H9 (cell line): ENCODE measurements around the gene DOCK10. TPM values are rescaled to one million over a fixed set of nuclear protein-coding genes. Genes with fewer than 3 reads are reported as not detected.

Source experiments
- DNase-seq: peaks from one replicate; pipeline ENCODE4 v3.0.0-alpha.2; 2017
- H2AFZ ChIP-seq: one replicate; pipeline ENCODE4 v1.6.1; 2013; ENCODE audit warnings: mild to moderate bottlenecking, low read length, control low read depth, moderate library complexity
- H2AK5ac ChIP-seq: 2 replicates; pipeline ENCODE4 v1.6.1; 2013; ENCODE audit warnings: low read length, control low read depth, mixed read lengths; ENCODE audit not compliant: insufficient read length
- H2BK120ac ChIP-seq: one replicate; pipeline ENCODE4 v1.6.1; 2013; ENCODE audit warnings: low read depth, mild to moderate bottlenecking, low read length, control low read depth, inconsistent platforms; ENCODE audit not compliant: poor library complexity, severe bottlenecking
- H2BK12ac ChIP-seq: 2 replicates; pipeline ENCODE4 v1.6.1; 2013; ENCODE audit warnings: low read length, control low read depth, mixed read lengths, low read depth; ENCODE audit not compliant: insufficient read length
- H2BK15ac ChIP-seq: 2 replicates; pipeline ENCODE4 v1.6.1; 2013; ENCODE audit warnings: low read depth, low read length, control low read depth
- H2BK20ac ChIP-seq: one replicate; pipeline ENCODE4 v1.6.1; 2013; ENCODE audit warnings: low read depth, mild to moderate bottlenecking, low read length, control low read depth, inconsistent platforms; ENCODE audit not compliant: poor library complexity, severe bottlenecking
- H2BK5ac ChIP-seq: 2 replicates; pipeline ENCODE4 v1.6.1; 2013; ENCODE audit warnings: low read length, control low read depth, mixed read lengths; ENCODE audit not compliant: insufficient read length
- H3K14ac ChIP-seq: 2 replicates; pipeline ENCODE4 v1.6.1; 2013; ENCODE audit warnings: low read length, control low read depth; ENCODE audit not compliant: insufficient read depth
- H3K18ac ChIP-seq: 2 replicates; pipeline ENCODE4 v1.6.1; 2013; ENCODE audit warnings: low read depth, mild to moderate bottlenecking, mixed read lengths, low read length, control low read depth; ENCODE audit not compliant: insufficient read length
- H3K23ac ChIP-seq: 2 replicates; pipeline ENCODE4 v1.6.1; 2013; ENCODE audit warnings: low read length, control low read depth, mixed read lengths, low read depth; ENCODE audit not compliant: insufficient read length
- H3K23me2 ChIP-seq: 2 replicates; pipeline ENCODE4 v1.6.1; 2013; ENCODE audit warnings: low read depth, mild to moderate bottlenecking, mixed read lengths, low read length, control low read depth; ENCODE audit not compliant: insufficient read length, poor library complexity, severe bottlenecking
- H3K27ac ChIP-seq: 2 replicates; pipeline ENCODE4 v1.5.1; 2013; ENCODE audit warnings: low read length, control low read depth, mixed read lengths, low read depth; ENCODE audit not compliant: insufficient read length
- H3K27me3 ChIP-seq: 2 replicates; pipeline ENCODE4 v1.6.1; 2013; ENCODE audit warnings: low read length, control low read depth, inconsistent platforms; ENCODE audit not compliant: insufficient read depth
- H3K4ac ChIP-seq: 2 replicates; pipeline ENCODE4 v1.6.1; 2013; ENCODE audit warnings: low read depth, mild to moderate bottlenecking, control low read depth, inconsistent platforms, low read length, moderate library complexity
- H3K4me1 ChIP-seq: 2 replicates; pipeline ENCODE4 v1.6.1; 2013; ENCODE audit warnings: low read length, control low read depth, inconsistent platforms; ENCODE audit not compliant: insufficient read depth
- H3K4me2 ChIP-seq: 2 replicates; pipeline ENCODE4 v1.6.1; 2013; ENCODE audit warnings: low read length, control low read depth, mixed read lengths; ENCODE audit not compliant: insufficient read length, insufficient read depth
- H3K56ac ChIP-seq: 2 replicates; pipeline ENCODE4 v1.6.1; 2013; ENCODE audit warnings: low read depth, mild to moderate bottlenecking, mixed read lengths, low read length, control low read depth; ENCODE audit not compliant: insufficient read length
- H3K79me1 ChIP-seq: 2 replicates; pipeline ENCODE4 v1.6.1; 2013; ENCODE audit warnings: low read depth, mild to moderate bottlenecking, moderate library complexity, low read length, control low read depth, inconsistent platforms; ENCODE audit not compliant: insufficient read depth, poor library complexity, severe bottlenecking
- H3K79me2 ChIP-seq: 2 replicates; pipeline ENCODE4 v1.6.1; 2013; ENCODE audit warnings: low read length, control low read depth, inconsistent platforms; ENCODE audit not compliant: insufficient read depth
- H3K9ac ChIP-seq: 2 replicates; pipeline ENCODE4 v1.6.1; 2013; ENCODE audit warnings: low read length, control low read depth, mixed read lengths; ENCODE audit not compliant: insufficient read length; ENCODE audit errors: extremely low read depth
- H3K9me3 ChIP-seq: one replicate; pipeline ENCODE4 v1.6.1; 2013; ENCODE audit warnings: low read depth, low read length, inconsistent platforms; ENCODE audit not compliant: control insufficient read depth
- H3T11ph ChIP-seq: one replicate; pipeline ENCODE4 v1.6.1; 2013; ENCODE audit warnings: mild to moderate bottlenecking, low read length, control low read depth, inconsistent platforms
- H4K20me1 ChIP-seq: one replicate; pipeline ENCODE4 v1.6.1; 2013; ENCODE audit not compliant: control insufficient read depth, insufficient read length, insufficient read depth
- H4K5ac ChIP-seq: 2 replicates; pipeline ENCODE4 v1.6.1; 2013; ENCODE audit warnings: low read depth, mild to moderate bottlenecking, mixed read lengths, low read length, control low read depth; ENCODE audit not compliant: insufficient read length
- H4K8ac ChIP-seq: replicated peaks from 2 replicates; pipeline ENCODE4 v1.6.1; 2013; ENCODE audit warnings: low read length, control low read depth, mixed read lengths, low read depth; ENCODE audit not compliant: insufficient read length
- H4K91ac ChIP-seq: 2 replicates; pipeline ENCODE4 v1.6.1; 2013; ENCODE audit warnings: low read depth, mild to moderate bottlenecking, moderate library complexity, mixed read lengths, low read length, control low read depth; ENCODE audit not compliant: insufficient read length
- H3K27ac Mint-ChIP-seq, 3 experiments: 2 replicates in 2 of 3; 3 replicates in 1 of 3; pipeline ENCODE4 v1.8.0; 2020 to 2021; ENCODE audit warnings: mixed read lengths in 3 of 3, mild to moderate bottlenecking in 1 of 3, moderate library complexity in 1 of 3
- H3K27me3 Mint-ChIP-seq: 2 replicates; pipeline ENCODE4 v1.8.0; 2021; ENCODE audit warnings: low read depth, mild to moderate bottlenecking, moderate library complexity, mixed read lengths
- H3K36me3 Mint-ChIP-seq, 3 experiments: 2 replicates in 2 of 3; 3 replicates in 1 of 3; pipeline ENCODE4 v1.8.0; 2020 to 2021; ENCODE audit warnings: low read depth in 3 of 3, mixed read lengths in 3 of 3; ENCODE audit not compliant: insufficient read depth in 1 of 3
- H3K4me1 Mint-ChIP-seq, 2 experiments: 2 replicates each; pipeline ENCODE4 v1.8.0; 2020; ENCODE audit warnings: mixed read lengths in 2 of 2
- H3K4me3 Mint-ChIP-seq, 2 experiments: 2 replicates in 1 of 2; 3 replicates in 1 of 2; pipeline ENCODE4 v1.8.0; 2020 to 2021; ENCODE audit warnings: mild to moderate bottlenecking in 2 of 2, mixed read lengths in 2 of 2, moderate library complexity in 1 of 2
- H3K9me3 Mint-ChIP-seq, 2 experiments: 2 replicates in 1 of 2; 3 replicates in 1 of 2; pipeline ENCODE4 v1.8.0; 2020; ENCODE audit warnings: mild to moderate bottlenecking in 2 of 2, mixed read lengths in 2 of 2, moderate library complexity in 1 of 2
- WGBS: extraction: QIAGEN DNeasy Blood & Tissue Kit; methylation state at CpG from one replicate; pipeline ENCODE4 v1.1.7; 2013; ENCODE audit warnings: missing lambda C conversion rate, low lambda C conversion rate, mixed read lengths; ENCODE audit not compliant: insufficient read length; ENCODE audit errors: extremely low coverage; 5-methylcytosine and 5-hydroxymethylcytosine counted together
- total RNA-seq: library from RNA; stranded (reverse); gene quantifications from 2 replicates; pipeline ENCODE4 v1.2.1, GENCODE V29; 2021
- TF ChIP-seq, protein P1 (sequence below): fragments of 200-600 bp; sonication (generic); conservative IDR thresholded peaks from 3 replicates; pipeline ENCODE4 v1.8.0; 2021; ENCODE audit warnings: antibody characterized with exemption, mild to moderate bottlenecking

Gene DOCK10
- total RNA-seq, 1 experiment from 2014 or later: 0.79 TPM

DNA sequence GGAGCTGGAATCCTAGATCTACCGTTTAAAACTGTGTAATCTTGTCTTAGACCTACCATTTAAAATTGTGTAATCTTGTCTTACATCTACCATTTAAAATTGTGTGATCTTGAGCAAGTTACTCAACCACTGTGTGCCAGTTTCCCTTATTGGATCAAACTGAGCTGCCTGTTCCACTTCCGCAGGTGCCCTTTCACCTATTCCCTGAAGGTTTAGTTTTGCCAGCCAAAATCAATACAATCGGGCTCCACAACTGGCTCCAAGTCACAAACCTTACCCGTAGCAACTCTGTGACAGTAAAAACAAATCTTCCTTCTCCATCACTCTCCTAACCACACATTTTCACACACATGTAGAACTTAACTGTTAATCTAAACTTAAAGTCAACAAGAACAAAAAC lies 20.1 kb downstream of the DOCK10 start:
- no peaks in the 10 kb centered on the region for H3K27me3 Mint-ChIP-seq
- no peak overlapping the region for H2AK5ac ChIP-seq
- H3K36me3 Mint-ChIP-seq: no peaks in the 10 kb centered on the region

More for the DNA sequence above, 20.1 kb downstream of the DOCK10 start:
- no peak overlapping the region for H2AFZ ChIP-seq
- H3K14ac ChIP-seq: no peak overlapping the region
- DNase-seq: no peak
- no peak overlapping the region for H3T11ph ChIP-seq
- H2BK20ac ChIP-seq: no peak overlapping the region
- WGBS: no CpG with 5 or more reads among the region's 4 CpGs
- no peak overlapping the region for H2BK5ac ChIP-seq
- H3K4me2 ChIP-seq: no peak overlapping the region
- H3K27ac Mint-ChIP-seq: no peak overlapping the region
- H4K20me1 ChIP-seq: no peaks in the 10 kb centered on the region
- no peak overlapping the region for H2BK120ac ChIP-seq
- H3K9me3 Mint-ChIP-seq: no peaks in the 10 kb centered on the region
- H3K23ac ChIP-seq: no peak overlapping the region
- TF ChIP-seq, protein P1, sequence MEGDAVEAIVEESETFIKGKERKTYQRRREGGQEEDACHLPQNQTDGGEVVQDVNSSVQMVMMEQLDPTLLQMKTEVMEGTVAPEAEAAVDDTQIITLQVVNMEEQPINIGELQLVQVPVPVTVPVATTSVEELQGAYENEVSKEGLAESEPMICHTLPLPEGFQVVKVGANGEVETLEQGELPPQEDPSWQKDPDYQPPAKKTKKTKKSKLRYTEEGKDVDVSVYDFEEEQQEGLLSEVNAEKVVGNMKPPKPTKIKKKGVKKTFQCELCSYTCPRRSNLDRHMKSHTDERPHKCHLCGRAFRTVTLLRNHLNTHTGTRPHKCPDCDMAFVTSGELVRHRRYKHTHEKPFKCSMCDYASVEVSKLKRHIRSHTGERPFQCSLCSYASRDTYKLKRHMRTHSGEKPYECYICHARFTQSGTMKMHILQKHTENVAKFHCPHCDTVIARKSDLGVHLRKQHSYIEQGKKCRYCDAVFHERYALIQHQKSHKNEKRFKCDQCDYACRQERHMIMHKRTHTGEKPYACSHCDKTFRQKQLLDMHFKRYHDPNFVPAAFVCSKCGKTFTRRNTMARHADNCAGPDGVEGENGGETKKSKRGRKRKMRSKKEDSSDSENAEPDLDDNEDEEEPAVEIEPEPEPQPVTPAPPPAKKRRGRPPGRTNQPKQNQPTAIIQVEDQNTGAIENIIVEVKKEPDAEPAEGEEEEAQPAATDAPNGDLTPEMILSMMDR: no peak
- no peak overlapping the region for H2BK15ac ChIP-seq
- H3K56ac ChIP-seq: no peak overlapping the region
- H2BK12ac ChIP-seq: no peak overlapping the region
- H3K9ac ChIP-seq: no peak overlapping the region
- no peak overlapping the region for H4K5ac ChIP-seq
- no peaks in the 10 kb centered on the region for H3K79me1 ChIP-seq
- H3K4ac ChIP-seq: no peak overlapping the region
- H3K9me3 ChIP-seq: no peaks in the 10 kb centered on the region
- no peaks in the 10 kb centered on the region for H3K79me2 ChIP-seq
- no peak overlapping the region for H4K91ac ChIP-seq
- H3K27ac ChIP-seq: no peak overlapping the region
- H3K4me1 ChIP-seq: no peaks in the 10 kb centered on the region; the same call in 1 of the 2 replicates
- no peak overlapping the region for H4K8ac ChIP-seq
- no peak overlapping the region for H3K18ac ChIP-seq
- H3K27me3 ChIP-seq: no peaks in the 10 kb centered on the region
- H3K4me3 Mint-ChIP-seq: no peak overlapping the region
- H3K4me1 Mint-ChIP-seq: peaks cover 8 to 9% of the 10 kb centered on the region in 2 experiments
- no peaks in the 10 kb centered on the region for H3K23me2 ChIP-seq
